Measurements from ENCODE around the gene PRKCI. TPM values are rescaled to one million over a fixed set of nuclear protein-coding genes. Genes with fewer than 3 reads are reported as not detected.
"Not testable (repeated sequence)": the region's sequence is repeated elsewhere in the genome, so short reads cannot be mapped to it uniquely, and the experiment has no call there.

Gene PRKCI
- total and polyA plus RNA-seq, 4 donors, result 41.8 to 71.5 (median 42.5) TPM

DNA sequence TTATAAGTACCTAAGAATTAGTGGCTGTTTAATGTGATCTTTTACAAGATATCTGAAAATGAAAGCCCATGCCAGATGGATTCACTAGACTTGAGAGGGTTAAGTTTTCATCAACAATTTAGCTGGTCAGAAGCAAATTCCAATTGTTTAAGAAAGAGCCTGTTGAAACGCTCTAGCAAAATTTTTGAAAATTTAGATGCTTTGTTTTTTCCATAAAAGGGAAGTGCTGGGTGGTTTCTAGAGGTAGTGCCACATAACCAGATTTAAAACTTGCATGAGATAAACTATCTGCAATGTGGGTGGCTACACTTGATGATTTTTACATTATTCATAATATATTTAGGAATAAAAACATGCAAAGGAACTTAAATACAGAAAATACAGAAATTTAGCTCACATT lies 86.8 kb downstream of the PRKCI start:
- WGBS (ENCODE audit: insufficient coverage), result no CpG with 5 or more reads among the region's 1 CpG
- DNase-seq (ENCODE audit: low read depth in 4 of 6, low spot score in 6 of 6), result no peak

DNA sequence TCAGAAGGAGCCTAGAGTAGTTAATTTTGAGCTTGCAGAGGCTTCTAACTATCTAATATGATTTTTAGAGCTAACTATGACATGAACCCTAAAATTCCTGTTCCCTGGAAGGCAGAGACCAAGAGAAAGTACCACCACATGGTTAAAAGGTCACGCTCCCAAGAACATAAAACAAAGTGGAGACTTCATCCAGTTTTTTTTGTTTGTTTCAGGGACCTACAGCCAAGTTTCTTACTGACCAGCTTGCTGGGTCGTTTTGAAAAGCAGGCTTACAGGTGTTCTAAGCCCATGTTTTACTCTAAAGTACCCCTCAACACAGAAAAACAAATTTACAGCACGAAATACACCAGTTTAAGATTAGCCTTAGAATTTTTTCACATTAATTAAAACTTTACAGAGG lies 95.7 kb downstream of the PRKCI start:
- no peak overlapping the region for H3K27ac ChIP-seq (ENCODE audit: low read depth, low read length)
- H3K4me3 ChIP-seq (ENCODE audit: low read depth, low read length), result no peak overlapping the region
- H3K36me3 ChIP-seq (ENCODE audit: control insufficient read depth, insufficient read depth, low read length), result no peaks in the 10 kb centered on the region
- WGBS (ENCODE audit: insufficient coverage), result 41% methylated on average over 2 of the region's 3 CpGs
- no peak for DNase-seq (ENCODE audit: low read depth in 4 of 6, low spot score in 6 of 6)
- no peaks in the 10 kb centered on the region for H3K27me3 ChIP-seq (ENCODE audit: control insufficient read depth, insufficient read depth, low read length)
- no peaks in the 10 kb centered on the region for H3K9me3 ChIP-seq (ENCODE audit: control insufficient read depth, insufficient read depth, low read length)
- H3K4me1 ChIP-seq (ENCODE audit: control insufficient read depth, insufficient read depth, low read length), result no peaks in the 10 kb centered on the region

More for the DNA sequence above, 86.8 kb downstream of the PRKCI start:
- Histone ChIP-seq H3K27me3 (ENCODE audit: control insufficient read depth, insufficient read depth, low read length) (no peaks in the 10 kb centered on the region), H3K4me3 (ENCODE audit: low read depth, low read length) (no peak overlapping the region), H3K36me3 (ENCODE audit: control insufficient read depth, insufficient read depth, low read length) (peaks cover 3% of the 10 kb centered on the region), H3K27ac (ENCODE audit: low read depth, low read length) (no peak overlapping the region), H3K4me1 (ENCODE audit: control insufficient read depth, insufficient read depth, low read length) (no peaks in the 10 kb centered on the region), H3K9me3 (ENCODE audit: control insufficient read depth, insufficient read depth, low read length) (no peaks in the 10 kb centered on the region)

DNA sequence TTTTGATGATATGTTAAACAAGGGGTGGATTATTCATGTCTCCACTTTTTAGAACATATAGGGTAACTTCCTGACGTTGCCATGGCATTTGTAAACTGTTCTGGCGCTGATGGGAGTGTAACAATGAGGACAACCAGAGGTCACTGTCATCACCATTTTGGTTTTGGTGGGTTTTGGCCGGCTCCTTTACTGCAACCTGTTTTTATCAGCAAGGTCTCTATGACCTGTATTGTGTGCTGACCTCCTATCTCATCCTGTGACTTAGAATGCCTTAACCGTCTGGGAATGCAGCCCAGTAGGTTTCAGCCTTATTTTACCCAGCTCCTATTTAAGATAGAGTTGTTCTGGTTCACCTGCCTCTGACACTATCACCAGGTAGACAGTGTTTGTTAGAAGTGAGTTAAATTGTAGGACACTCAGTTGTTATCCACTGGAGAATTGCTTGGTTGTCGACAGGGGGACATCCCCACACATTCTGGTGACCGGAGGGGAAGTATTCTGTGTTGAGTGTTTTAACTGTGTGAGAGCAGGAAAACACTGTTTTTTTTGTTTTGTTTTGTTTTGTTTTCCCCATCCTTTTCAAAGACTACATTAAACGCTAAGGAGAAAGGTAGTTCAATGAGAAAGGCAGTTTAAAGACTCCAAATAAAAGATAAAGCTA lies 98.4 kb downstream of the PRKCI start:
- H3K27me3 ChIP-seq (ENCODE audit: control insufficient read depth, insufficient read depth, low read length), result no peaks in the 10 kb centered on the region
- H3K4me3 ChIP-seq (ENCODE audit: low read depth, low read length), result no peak overlapping the region
- WGBS (ENCODE audit: insufficient coverage), result 58% methylated on average over 2 of the region's 7 CpGs
- DNase-seq (ENCODE audit: low read depth in 4 of 6, low spot score in 6 of 6), result no peak
- no peaks in the 10 kb centered on the region for H3K9me3 ChIP-seq (ENCODE audit: control insufficient read depth, insufficient read depth, low read length)
- H3K4me1 ChIP-seq (ENCODE audit: control insufficient read depth, insufficient read depth, low read length), result no peaks in the 10 kb centered on the region
- H3K27ac ChIP-seq (ENCODE audit: low read depth, low read length), result no peak overlapping the region
- H3K36me3 ChIP-seq (ENCODE audit: control insufficient read depth, insufficient read depth, low read length), result no peaks in the 10 kb centered on the region

DNA sequence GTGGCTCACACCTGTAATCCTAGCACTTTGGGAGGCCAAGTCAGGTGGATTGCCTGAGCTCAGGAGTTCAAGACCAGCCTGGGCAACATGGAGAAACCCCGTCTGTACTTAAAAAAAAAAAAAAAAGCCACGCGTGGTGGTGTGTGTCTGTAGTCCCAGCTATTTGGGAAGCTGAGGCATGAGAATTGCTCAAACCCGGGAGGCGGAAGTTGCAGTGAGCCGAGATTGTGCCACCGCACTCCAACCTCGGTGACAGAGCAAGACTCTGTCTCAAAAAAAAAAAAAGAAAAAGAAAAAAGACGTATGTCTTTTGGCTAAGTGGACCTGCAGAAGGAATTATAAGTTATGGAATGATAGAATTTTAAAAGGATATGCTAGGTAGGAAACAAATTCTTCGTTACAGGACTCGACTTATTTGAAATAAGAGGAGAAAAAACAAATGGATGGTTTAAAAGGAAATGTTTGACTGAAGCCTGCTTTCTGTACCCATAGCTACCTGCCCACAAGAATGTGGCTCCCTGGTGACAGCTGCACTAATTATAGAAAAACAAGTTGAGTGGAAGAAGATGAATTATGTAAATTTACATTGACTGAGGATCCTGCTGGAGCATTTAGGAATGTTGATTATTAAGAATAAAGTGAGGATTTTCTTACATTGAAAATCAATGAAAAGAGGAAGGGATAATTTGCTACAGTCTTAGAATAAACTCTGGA lies 99.3 kb downstream of the PRKCI start:
- Histone ChIP-seq H3K4me3 (ENCODE audit: low read depth, low read length) (no peak overlapping the region), H3K27ac (ENCODE audit: low read depth, low read length) (no peak overlapping the region), H3K4me1 (ENCODE audit: control insufficient read depth, insufficient read depth, low read length) (no peaks in the 10 kb centered on the region), H3K36me3 (ENCODE audit: control insufficient read depth, insufficient read depth, low read length) (no peaks in the 10 kb centered on the region), H3K27me3 (ENCODE audit: control insufficient read depth, insufficient read depth, low read length) (no peaks in the 10 kb centered on the region), H3K9me3 (ENCODE audit: control insufficient read depth, insufficient read depth, low read length) (no peaks in the 10 kb centered on the region)
- WGBS (ENCODE audit: insufficient coverage), result 76% methylated on average over 7 of the region's 11 CpGs
- DNase-seq (ENCODE audit: low read depth in 4 of 6, low spot score in 6 of 6), result peak in 1 of 6 donors; percentile 32

DNA sequence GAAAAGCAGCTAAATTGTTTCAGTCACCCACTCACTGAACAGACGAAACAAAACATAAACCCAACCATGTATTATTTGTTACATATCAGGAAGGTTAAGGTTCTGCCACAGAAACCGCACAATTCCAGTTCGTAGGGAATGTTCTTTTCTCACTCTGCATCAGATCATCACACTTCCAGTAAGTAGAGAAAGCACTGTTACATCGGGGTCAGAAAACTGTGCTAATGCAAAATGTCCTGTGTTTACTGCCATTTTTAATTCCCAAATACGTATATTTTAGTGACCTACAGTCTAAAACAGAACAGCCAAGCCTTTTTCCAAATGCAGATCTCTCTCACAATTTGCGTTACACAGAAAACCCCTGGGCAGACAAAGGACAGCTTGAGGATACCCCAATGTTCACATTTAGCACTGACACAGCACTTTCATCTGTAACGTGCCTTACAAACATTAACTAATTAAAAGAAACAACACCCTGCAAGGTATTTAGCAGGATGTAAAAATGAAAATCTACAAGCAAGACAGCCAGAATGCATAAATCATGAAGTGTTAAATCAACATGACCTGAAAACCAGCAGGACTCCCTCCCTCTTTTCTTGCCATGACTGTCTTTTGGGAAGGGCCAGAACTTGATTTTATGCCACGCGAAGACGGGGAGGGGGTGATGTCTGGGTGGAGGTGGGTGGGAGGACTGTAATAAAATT lies 100.5 kb downstream of the PRKCI start:
- no peaks in the 10 kb centered on the region for H3K36me3 ChIP-seq (ENCODE audit: control insufficient read depth, insufficient read depth, low read length)
- H3K4me3 ChIP-seq (ENCODE audit: low read depth, low read length), result no peak overlapping the region
- no peaks in the 10 kb centered on the region for H3K9me3 ChIP-seq (ENCODE audit: control insufficient read depth, insufficient read depth, low read length)
- WGBS (ENCODE audit: insufficient coverage), result 35% methylated on average over 3 of the region's 10 CpGs
- H3K4me1 ChIP-seq (ENCODE audit: control insufficient read depth, insufficient read depth, low read length), result no peaks in the 10 kb centered on the region
- no peak overlapping the region for H3K27ac ChIP-seq (ENCODE audit: low read depth, low read length)
- peak in 2 of 6 donors; percentile 13 to 44 for DNase-seq (ENCODE audit: low read depth in 4 of 6, low spot score in 6 of 6)
- no peaks in the 10 kb centered on the region for H3K27me3 ChIP-seq (ENCODE audit: control insufficient read depth, insufficient read depth, low read length)

DNA sequence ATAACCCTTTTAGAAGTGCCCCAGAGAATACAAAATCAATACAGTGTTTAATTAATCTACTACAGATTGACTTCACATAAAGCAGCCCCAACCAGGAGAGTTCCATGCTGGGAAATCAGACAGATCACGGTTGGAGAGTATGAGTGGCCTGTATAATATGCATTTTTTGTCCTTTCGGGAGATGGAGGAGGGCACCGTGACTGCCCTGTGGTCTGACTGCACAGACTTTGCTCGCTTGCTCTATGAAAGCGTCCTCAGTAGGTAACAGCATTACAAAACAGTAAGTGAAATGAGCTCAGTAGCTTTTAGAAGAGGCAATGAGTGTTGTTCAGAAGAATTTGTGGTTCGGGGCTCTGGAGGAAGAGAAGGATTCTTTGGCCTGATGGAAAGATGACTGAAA lies 101.1 kb downstream of the PRKCI start:
- no peaks in the 10 kb centered on the region for H3K4me1 ChIP-seq (ENCODE audit: control insufficient read depth, insufficient read depth, low read length)
- no peak overlapping the region for H3K4me3 ChIP-seq (ENCODE audit: low read depth, low read length)
- no peaks in the 10 kb centered on the region for H3K36me3 ChIP-seq (ENCODE audit: control insufficient read depth, insufficient read depth, low read length)
- H3K9me3 ChIP-seq (ENCODE audit: control insufficient read depth, insufficient read depth, low read length), result no peaks in the 10 kb centered on the region
- DNase-seq (ENCODE audit: low read depth in 4 of 6, low spot score in 6 of 6), result peak in 1 of 6 donors; percentile 33
- no peaks in the 10 kb centered on the region for H3K27me3 ChIP-seq (ENCODE audit: control insufficient read depth, insufficient read depth, low read length)
- WGBS (ENCODE audit: insufficient coverage), result 56% methylated on average over 4 of the region's 6 CpGs
- H3K27ac ChIP-seq (ENCODE audit: low read depth, low read length), result no peak overlapping the region

DNA sequence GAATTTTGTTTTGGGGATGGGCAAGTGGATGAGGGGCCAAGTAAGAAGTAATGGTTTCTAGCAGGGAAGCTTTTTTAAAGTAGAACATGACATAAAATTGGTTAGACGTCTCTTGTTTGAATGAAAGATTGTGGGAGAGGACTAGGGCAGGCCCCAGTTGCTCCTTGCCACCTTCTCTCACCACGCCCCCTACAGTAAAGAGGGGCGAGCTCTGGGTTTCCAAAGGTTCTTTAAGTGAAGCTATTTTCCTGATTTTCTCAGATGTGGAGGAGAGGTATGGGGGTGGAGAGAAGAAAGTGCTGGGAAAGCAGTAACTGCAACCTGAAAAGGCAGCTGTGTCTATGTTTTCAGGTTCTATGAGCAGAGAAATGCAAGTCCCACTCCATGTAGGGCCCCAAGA lies 102.7 kb downstream of the PRKCI start:
- WGBS (ENCODE audit: insufficient coverage), result 20% methylated on average over 1 of the region's 3 CpGs
- H3K27ac ChIP-seq (ENCODE audit: low read depth, low read length), result no peak overlapping the region
- H3K36me3 ChIP-seq (ENCODE audit: control insufficient read depth, insufficient read depth, low read length), result no peaks in the 10 kb centered on the region
- H3K4me3 ChIP-seq (ENCODE audit: low read depth, low read length), result no peak overlapping the region
- H3K27me3 ChIP-seq (ENCODE audit: control insufficient read depth, insufficient read depth, low read length), result no peaks in the 10 kb centered on the region
- no peaks in the 10 kb centered on the region for H3K4me1 ChIP-seq (ENCODE audit: control insufficient read depth, insufficient read depth, low read length)
- H3K9me3 ChIP-seq (ENCODE audit: control insufficient read depth, insufficient read depth, low read length), result no peaks in the 10 kb centered on the region
- no peak for DNase-seq (ENCODE audit: low read depth in 4 of 6, low spot score in 6 of 6)

DNA sequence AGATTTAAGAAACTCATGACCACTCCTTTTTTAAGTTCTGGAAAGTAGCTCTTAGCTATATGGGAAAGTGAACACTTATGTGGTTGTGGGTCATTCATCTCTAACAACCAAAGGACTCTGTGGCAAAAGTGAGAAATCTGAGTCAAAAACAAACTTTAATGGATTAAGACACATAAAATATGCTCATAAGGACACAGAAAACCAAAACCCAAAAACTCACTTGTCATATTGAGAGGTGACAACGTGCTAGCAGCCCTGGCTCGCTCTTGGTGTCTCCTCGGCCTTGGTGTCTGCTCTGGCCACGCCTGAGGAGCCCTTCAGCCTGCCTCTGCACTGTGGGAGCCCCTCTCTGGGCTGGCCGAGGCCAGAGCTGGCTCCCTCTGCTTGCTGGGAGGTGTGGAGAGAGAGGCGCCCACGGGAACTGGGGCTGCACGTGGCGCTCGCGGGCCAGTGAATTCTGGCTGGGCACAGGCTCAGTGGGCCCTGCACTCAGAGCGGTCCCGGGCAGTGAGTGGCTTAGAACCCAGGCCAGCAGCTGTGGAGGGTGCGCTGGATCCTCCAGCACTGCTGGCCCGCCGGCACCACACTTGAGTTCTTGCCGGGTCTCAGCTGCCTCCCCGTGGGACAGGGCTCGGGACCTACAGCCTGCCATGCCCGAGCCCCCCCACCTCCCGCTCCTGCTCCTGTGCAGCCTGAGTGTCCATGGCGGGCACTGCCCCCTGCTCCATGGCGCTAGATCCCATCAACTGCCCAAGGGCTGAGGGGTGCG lies 105.0 kb downstream of the PRKCI start:
- no peaks in the 10 kb centered on the region for H3K4me1 ChIP-seq (ENCODE audit: control insufficient read depth, insufficient read depth, low read length)
- no peaks in the 10 kb centered on the region for H3K9me3 ChIP-seq (ENCODE audit: control insufficient read depth, insufficient read depth, low read length)
- H3K27ac ChIP-seq (ENCODE audit: low read depth, low read length), result no peak overlapping the region
- no peak overlapping the region for H3K4me3 ChIP-seq (ENCODE audit: low read depth, low read length)
- H3K36me3 ChIP-seq (ENCODE audit: control insufficient read depth, insufficient read depth, low read length), result no peaks in the 10 kb centered on the region
- 95% methylated on average over 24 of the region's 24 CpGs for WGBS (ENCODE audit: insufficient coverage)
- H3K27me3 ChIP-seq (ENCODE audit: control insufficient read depth, insufficient read depth, low read length), result no peaks in the 10 kb centered on the region
- no peak for DNase-seq (ENCODE audit: low read depth in 4 of 6, low spot score in 6 of 6)

DNA sequence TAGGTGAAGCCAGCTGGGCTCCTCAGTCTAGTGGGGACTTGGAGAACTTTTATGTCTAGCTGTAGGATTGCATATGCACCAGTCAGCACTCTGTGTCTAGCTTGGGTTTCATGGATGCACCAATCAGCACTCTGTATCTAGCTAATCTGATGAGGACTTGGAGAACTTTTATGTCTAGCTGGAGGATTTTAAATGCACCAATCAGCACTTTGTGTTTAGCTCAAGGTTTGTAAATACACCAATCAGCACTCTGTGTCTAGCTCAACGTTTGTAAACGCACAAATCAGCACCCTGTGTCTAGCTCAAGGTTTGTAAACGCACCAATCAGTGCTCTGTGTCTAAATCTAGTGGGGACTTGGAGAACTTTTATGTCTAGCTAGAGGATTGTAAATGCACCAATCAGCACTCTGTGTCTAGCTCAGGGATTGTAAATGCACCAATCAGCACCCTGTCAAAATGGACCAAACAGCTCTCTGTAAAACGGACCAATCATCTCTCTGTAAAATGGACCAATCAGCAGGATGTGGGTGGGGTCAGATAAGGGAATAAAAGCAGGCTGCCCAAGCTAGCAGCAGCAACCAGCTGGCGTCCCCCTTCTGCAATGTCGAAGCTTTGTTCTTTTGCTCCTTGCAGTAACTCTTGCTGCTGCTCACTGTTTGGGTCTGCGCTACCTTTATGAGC lies 105.8 kb downstream of the PRKCI start:
- 87% methylated on average over 6 of the region's 7 CpGs for WGBS (ENCODE audit: insufficient coverage)
- not testable (repeated sequence) for H3K27ac ChIP-seq (ENCODE audit: low read depth, low read length); H3K4me1 ChIP-seq (ENCODE audit: control insufficient read depth, insufficient read depth, low read length); DNase-seq (ENCODE audit: low read depth in 4 of 6, low spot score in 6 of 6); H3K36me3 ChIP-seq (ENCODE audit: control insufficient read depth, insufficient read depth, low read length); H3K9me3 ChIP-seq (ENCODE audit: control insufficient read depth, insufficient read depth, low read length); H3K27me3 ChIP-seq (ENCODE audit: control insufficient read depth, insufficient read depth, low read length); H3K4me3 ChIP-seq (ENCODE audit: low read depth, low read length)

All from spinal cord (tissue), 10 donors.